Parathyroid adenoma (tissue), 2 donors: ENCODE measurements around the gene ST6GALNAC6.
A peak's percentile ranks its signal among the peaks of the same experiment; 100 is the strongest.

ENCODE experiments used
- H2AFZ ChIP-seq: fragments of 300-600 bp; sonication (generic); one replicate; pipeline ENCODE4 v1.7.0; 2017; ENCODE audit warnings: antibody characterized with exemption, mild to moderate bottlenecking
- H3K27ac ChIP-seq: fragments of 300-600 bp; sonication (generic); one replicate; pipeline ENCODE4 v1.7.0; 2017
- H3K27me3 ChIP-seq: fragments of 300-600 bp; sonication (generic); one replicate; pipeline ENCODE4 v1.7.0; 2017; ENCODE audit warnings: low read length; ENCODE audit not compliant: control insufficient read depth, insufficient read depth
- H3K36me3 ChIP-seq: fragments of 300-600 bp; sonication (generic); one replicate; pipeline ENCODE4 v1.7.0; 2017; ENCODE audit warnings: low read length; ENCODE audit not compliant: control insufficient read depth, insufficient read depth
- H3K4me1 ChIP-seq: fragments of 300-600 bp; sonication (generic); one replicate; pipeline ENCODE4 v1.7.0; 2017; ENCODE audit warnings: control low read depth
- H3K4me2 ChIP-seq: fragments of 300-600 bp; sonication (generic); one replicate; pipeline ENCODE4 v1.7.0; 2017; ENCODE audit warnings: low read length
- H3K4me3 ChIP-seq: fragments of 300-600 bp; sonication (generic); one replicate; pipeline ENCODE4 v1.7.0; 2017; ENCODE audit warnings: low read depth, low read length
- H3K79me2 ChIP-seq: fragments of 300-600 bp; sonication (generic); one replicate; pipeline ENCODE4 v1.7.0; 2017; ENCODE audit warnings: control low read depth
- H3K9ac ChIP-seq: fragments of 300-600 bp; sonication (generic); one replicate; pipeline ENCODE4 v1.7.0; 2017; ENCODE audit warnings: mild to moderate bottlenecking
- H3K9me3 ChIP-seq: fragments of 300-600 bp; sonication (generic); one replicate; pipeline ENCODE4 v1.7.0; 2017; ENCODE audit warnings: low read length; ENCODE audit not compliant: control insufficient read depth
- TF ChIP-seq, protein P1 (sequence below): fragments of 300-600 bp; sonication (generic); IDR thresholded peaks from one replicate; pipeline ENCODE4 v1.7.0; 2017; ENCODE audit warnings: antibody characterized with exemption, mild to moderate bottlenecking
- donor health status: primary hyperparathyroidism.

ST6GALNAC6 gene, protein sequence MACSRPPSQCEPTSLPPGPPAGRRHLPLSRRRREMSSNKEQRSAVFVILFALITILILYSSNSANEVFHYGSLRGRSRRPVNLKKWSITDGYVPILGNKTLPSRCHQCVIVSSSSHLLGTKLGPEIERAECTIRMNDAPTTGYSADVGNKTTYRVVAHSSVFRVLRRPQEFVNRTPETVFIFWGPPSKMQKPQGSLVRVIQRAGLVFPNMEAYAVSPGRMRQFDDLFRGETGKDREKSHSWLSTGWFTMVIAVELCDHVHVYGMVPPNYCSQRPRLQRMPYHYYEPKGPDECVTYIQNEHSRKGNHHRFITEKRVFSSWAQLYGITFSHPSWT

DNA sequence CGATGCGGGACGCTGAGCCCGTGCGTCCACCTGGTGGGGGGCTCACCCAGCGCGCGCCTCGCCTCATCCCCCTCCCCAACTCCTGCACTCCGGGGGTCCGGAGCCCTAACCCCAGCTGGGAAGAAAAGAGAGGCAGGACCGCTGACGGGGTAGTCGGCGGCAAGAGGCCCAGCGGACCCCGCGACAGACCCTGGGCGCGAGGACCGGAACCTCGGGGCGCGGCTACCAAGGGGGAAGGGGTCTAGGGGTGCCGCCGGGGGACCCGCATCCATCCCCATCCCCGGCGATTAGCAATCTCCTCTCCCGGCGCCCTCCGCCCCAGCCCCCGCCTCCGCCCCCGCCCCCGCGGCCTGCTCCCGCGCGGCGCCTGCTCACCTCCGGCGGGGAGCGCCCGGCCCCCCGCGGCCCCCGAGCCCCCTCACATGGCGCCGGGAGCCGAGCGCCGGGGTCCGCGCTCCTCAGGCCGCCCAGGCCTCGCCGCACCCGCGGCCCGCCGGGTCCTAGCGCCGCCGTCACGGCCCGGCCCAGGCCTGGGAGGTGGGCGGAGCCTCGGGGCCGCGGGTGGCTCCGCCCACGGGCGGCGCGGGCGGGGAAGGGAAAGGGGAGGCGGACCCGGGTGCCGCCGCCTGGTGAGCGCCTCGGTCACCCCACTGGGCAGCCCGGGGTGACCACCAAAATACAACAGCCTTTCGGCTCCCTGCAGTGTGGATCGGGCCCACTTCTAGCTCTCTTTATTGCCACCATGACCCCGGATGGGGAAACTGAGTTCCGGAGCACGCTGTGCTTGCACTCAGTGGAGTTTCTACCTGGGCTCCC, at the start of gene ST6GALNAC6:
Gene ST6GALNAC6 (minus strand): TSS at position 476 of the 816 bp plus-strand sequence. CDS start 1,622 bp downstream, outside the sequence.
- Histone ChIP-seq H3K27me3 (no peaks in the 10 kb centered on the region), H3K4me1 (peaks cover 3% of the 10 kb centered on the region), H3K4me3 (peak within 1 kb of the TSS; percentile 88), H3K9ac (no peak within 1 kb of the TSS), H2AFZ (peak within 1 kb of the TSS; percentile 73), H3K9me3 (no peaks in the 10 kb centered on the region), H3K27ac (peak within 1 kb of the TSS; percentile 68), H3K36me3 (no peaks in the 10 kb centered on the region), H3K4me2 (peak within 1 kb of the TSS; percentile 94), H3K79me2 (no peaks in the 10 kb centered on the region)
- TF ChIP-seq, protein P1, sequence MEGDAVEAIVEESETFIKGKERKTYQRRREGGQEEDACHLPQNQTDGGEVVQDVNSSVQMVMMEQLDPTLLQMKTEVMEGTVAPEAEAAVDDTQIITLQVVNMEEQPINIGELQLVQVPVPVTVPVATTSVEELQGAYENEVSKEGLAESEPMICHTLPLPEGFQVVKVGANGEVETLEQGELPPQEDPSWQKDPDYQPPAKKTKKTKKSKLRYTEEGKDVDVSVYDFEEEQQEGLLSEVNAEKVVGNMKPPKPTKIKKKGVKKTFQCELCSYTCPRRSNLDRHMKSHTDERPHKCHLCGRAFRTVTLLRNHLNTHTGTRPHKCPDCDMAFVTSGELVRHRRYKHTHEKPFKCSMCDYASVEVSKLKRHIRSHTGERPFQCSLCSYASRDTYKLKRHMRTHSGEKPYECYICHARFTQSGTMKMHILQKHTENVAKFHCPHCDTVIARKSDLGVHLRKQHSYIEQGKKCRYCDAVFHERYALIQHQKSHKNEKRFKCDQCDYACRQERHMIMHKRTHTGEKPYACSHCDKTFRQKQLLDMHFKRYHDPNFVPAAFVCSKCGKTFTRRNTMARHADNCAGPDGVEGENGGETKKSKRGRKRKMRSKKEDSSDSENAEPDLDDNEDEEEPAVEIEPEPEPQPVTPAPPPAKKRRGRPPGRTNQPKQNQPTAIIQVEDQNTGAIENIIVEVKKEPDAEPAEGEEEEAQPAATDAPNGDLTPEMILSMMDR = no peak

DNA sequence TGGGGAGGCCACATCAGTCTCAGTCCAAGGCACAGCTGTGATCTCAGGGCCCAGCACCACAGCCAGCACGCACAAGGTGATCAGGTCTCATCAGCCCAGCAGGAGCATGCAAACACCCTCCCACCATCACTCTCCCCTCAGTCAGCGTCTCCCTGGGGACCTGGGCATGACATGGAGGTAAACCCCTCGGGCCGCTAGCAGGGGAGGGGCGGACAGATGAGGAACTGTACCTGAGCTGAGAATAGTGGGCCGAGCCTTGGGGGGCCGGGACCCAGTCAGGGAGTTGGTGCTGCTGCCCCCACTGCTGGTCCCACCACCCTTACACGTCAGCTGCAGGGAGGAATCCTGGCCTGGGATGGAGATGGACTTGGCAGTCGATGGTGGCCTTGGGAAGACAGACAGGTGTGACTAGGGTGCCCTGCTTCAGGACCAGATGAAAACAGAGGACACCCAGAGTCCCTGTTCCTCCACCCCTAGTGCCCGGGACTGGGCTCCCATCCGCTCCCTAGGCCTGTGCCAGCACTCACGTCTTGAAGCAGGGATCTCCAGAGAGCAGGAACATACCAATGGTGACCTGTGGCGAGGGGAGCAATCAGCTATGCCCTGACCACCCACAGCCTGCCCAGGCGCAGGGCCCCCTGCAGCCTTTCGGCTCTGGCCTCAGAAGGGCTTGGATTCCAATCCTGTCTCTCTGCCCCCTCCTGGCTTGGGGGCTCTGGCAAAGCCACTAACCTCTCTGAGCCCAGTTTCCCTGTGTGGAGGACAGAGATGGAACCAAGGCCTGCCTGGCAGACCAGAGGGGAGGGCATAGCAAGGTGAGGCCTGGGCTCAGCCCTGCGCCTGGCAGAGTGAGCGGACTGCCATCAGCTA, 48.7 kb upstream of the ST6GALNAC6 start:
- Histone ChIP-seq H3K36me3 (no peaks in the 10 kb centered on the region), H3K9ac (no peak overlapping the region), H3K27ac (no peak overlapping the region), H3K9me3 (no peaks in the 10 kb centered on the region), H3K4me2 (no peak overlapping the region), H3K79me2 (peaks cover 12% of the 10 kb centered on the region), H3K27me3 (no peaks in the 10 kb centered on the region), H3K4me1 (no peaks in the 10 kb centered on the region), H3K4me3 (no peak overlapping the region), H2AFZ (no peak overlapping the region)
- TF ChIP-seq, protein P1 = no peak

DNA sequence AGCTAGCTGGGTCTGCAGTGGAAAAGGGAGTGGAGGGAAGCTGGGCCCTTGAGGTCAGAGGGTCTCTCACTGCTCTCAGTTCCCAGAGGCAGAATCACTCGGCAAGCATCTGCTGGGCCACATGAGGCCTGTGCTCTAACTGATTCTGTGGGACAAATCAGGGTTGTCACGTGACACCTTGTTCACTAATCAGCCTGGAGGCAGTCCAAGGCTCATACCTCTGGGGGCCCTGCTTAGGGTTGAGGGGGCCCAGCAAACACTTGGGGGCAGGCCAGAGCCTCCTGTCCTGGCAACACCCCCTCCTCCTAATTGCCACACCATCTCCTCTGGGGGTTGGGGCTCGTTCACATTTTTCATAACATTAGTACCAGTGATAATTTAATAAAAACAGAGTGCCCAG, 47.3 kb upstream of the ST6GALNAC6 start:
- Histone ChIP-seq H2AFZ (no peak overlapping the region), H3K4me1 (no peaks in the 10 kb centered on the region), H3K4me2 (no peak overlapping the region), H3K4me3 (no peak overlapping the region), H3K27ac (no peak overlapping the region), H3K9me3 (no peaks in the 10 kb centered on the region), H3K27me3 (no peaks in the 10 kb centered on the region), H3K36me3 (no peaks in the 10 kb centered on the region), H3K9ac (no peak overlapping the region), H3K79me2 (peaks cover 9% of the 10 kb centered on the region)
- TF ChIP-seq, protein P1 = no peak

DNA sequence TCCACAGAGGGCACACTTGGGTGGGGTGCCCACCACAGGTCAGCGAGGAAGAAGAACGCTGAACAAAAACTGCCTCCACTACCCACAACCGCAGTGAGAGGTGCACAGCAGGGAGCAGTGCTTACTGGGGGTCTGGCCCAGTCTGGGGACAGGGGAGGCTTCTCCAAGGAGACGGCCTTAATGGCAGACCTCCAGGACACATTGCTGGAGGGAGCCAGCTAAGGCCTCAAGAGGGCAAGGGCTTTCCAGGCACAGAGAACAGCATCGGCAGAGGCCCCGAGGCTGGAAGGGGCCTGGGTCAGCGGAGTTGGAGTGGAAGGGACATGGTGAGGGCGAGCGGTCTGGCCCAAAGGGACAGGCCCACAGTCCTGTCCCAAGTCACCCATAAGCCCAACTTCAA, 46.5 kb upstream of the ST6GALNAC6 start:
- Histone ChIP-seq H3K4me1 (no peaks in the 10 kb centered on the region), H3K36me3 (no peaks in the 10 kb centered on the region), H3K27ac (no peak overlapping the region), H3K4me2 (no peak overlapping the region), H3K9me3 (no peaks in the 10 kb centered on the region), H3K27me3 (no peaks in the 10 kb centered on the region), H3K9ac (no peak overlapping the region), H3K4me3 (no peak overlapping the region), H2AFZ (no peak overlapping the region), H3K79me2 (peaks cover 6% of the 10 kb centered on the region)
- TF ChIP-seq, protein P1 = no peak
